Suprapubic skin (tissue), 4 donors: ENCODE measurements around the gene SLC41A2.

Experiments
- EP300 ChIP-seq: sonication (generic); formaldehyde crosslinking; IDR thresholded peaks from one replicate; pipeline ENCODE4 v1.6.1; 2017; ENCODE audit warnings: antibody characterized with exemption
- POLR2A ChIP-seq, 2 donors: fragments of 450-650 bp; IDR thresholded peaks; one replicate each; pipeline ENCODE4 v1.6.1; 2017; ENCODE audit warnings: antibody characterized with exemption in 2 of 2, mild to moderate bottlenecking in 2 of 2, moderate library complexity in 2 of 2
- POLR2AphosphoS5 ChIP-seq, 3 donors: sonication (generic); formaldehyde crosslinking; IDR thresholded peaks; one replicate each; pipeline ENCODE4 v1.6.1; 2017; ENCODE audit warnings: antibody characterized with exemption in 3 of 3

GRCh38 chr12:104935886-104936285, 22.2 kb downstream of the SLC41A2 start:
- TF ChIP-seq EP300 = no peak
- TF ChIP-seq POLR2A (IDR thresholded peaks at IDR 0.05) = no peak
- TF ChIP-seq POLR2AphosphoS5 (IDR thresholded peaks at IDR 0.05) = no peak
